Mucosa of gallbladder (tissue), 1 donor: ENCODE results near the gene IKZF3. TPM values are rescaled to one million over a fixed set of nuclear protein-coding genes. Genes with fewer than 3 reads are reported as not detected.
"Not testable (repeated sequence)": the region's sequence is repeated elsewhere in the genome, so short reads cannot be mapped to it uniquely, and the experiment has no call there.

Experiments used
- DNase-seq: peaks from one replicate; pipeline ENCODE4 v3.0.0-alpha.2; 2020; ENCODE audit warnings: low spot score
- total RNA-seq: library from RNA; stranded (reverse); gene quantifications from one replicate; pipeline ENCODE4 v1.2.1, GENCODE V29; 2021
- donor health status: DM: no; HTN: no; CAD: no.

IKZF3 gene
- total RNA-seq, 1 donor from 2014 or later = 5.8 TPM

- no peak for DNase-seq
Measured at GRCh38 chr17:39755554-39756379, 108.3 kb downstream of the IKZF3 start.

GRCh38 chr17:39754958-39755553 lies 109.1 kb downstream of the IKZF3 start:
- DNase-seq = no peak

GRCh38 chr17:39754161-39754957 lies 109.8 kb downstream of the IKZF3 start:
- peak; percentile 94 for DNase-seq

- DNase-seq = no peak
Measured at GRCh38 chr17:39753514-39754160, 110.5 kb downstream of the IKZF3 start.

GRCh38 chr17:39752241-39752881 lies 111.8 kb downstream of the IKZF3 start:
- DNase-seq = no peak

GRCh38 chr17:39751637-39752036 lies 112.5 kb downstream of the IKZF3 start:
- no peak for DNase-seq

GRCh38 chr17:39751016-39751543 lies 113.0 kb downstream of the IKZF3 start:
- DNase-seq = no peak

- DNase-seq = no peak
Measured at GRCh38 chr17:39750131-39751015, 113.7 kb downstream of the IKZF3 start.

GRCh38 chr17:39748444-39749034 lies 115.6 kb downstream of the IKZF3 start:
- DNase-seq = not testable (repeated sequence)

- no peak for DNase-seq
Measured at GRCh38 chr17:39747745-39748144, 116.4 kb downstream of the IKZF3 start.

- no peak for DNase-seq
Measured at GRCh38 chr17:39746145-39746461, 118.0 kb downstream of the IKZF3 start.

- no peak for DNase-seq
Measured at GRCh38 chr17:39745335-39746144, 118.6 kb downstream of the IKZF3 start.

GRCh38 chr17:39744836-39745215 lies 119.3 kb downstream of the IKZF3 start:
- DNase-seq = no peak

- no peak for DNase-seq
Measured at GRCh38 chr17:39744075-39744835, 119.9 kb downstream of the IKZF3 start.

GRCh38 chr17:39742856-39743436 lies 121.2 kb downstream of the IKZF3 start:
- no peak for DNase-seq

- DNase-seq = no peak
Measured at GRCh38 chr17:39742126-39742855, 121.8 kb downstream of the IKZF3 start.
